Esophagus muscularis mucosa (tissue), 3 donors: Measurements from ENCODE around the gene EPHB1.

ENCODE experiments used
- POLR2A ChIP-seq: fragments of 450-650 bp; IDR thresholded peaks from one replicate; pipeline ENCODE4 v1.6.1; 2017; ENCODE audit warnings: antibody characterized with exemption, moderate library complexity, mild to moderate bottlenecking, low read depth
- TF ChIP-seq, protein P1 (sequence below), 3 experiments: fragments of 200-600 bp in 2 of 3; fragments of 450-650 bp in 1 of 3; sonication (generic) in 2 of 3; IDR thresholded peaks; one replicate each; pipeline ENCODE4 v1.5.1; 2017 to 2019; ENCODE audit warnings: antibody characterized with exemption in 3 of 3, mild to moderate bottlenecking in 2 of 3, moderate library complexity in 1 of 3

DNA sequence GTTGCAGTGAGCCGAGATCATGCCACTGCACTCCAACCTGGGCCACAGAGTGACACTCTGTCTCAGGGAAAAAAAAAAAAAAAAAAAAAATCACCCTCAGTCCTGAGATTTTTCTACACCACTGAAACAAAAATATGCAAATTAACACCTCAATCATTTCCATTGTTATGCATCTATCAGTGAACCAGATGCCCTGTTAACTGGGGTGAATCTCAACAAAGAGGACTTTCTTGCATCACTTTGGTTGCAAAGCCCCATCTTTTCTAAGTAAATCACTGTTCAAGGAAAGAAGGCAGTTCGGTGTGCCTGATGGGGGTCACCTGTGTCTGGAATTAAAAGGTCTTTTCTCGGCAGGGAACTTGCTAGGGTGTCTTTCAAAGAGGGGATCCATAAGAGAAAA is 421.6 kb downstream of the EPHB1 start:
- no peak for TF ChIP-seq POLR2A
- TF ChIP-seq, protein P1, sequence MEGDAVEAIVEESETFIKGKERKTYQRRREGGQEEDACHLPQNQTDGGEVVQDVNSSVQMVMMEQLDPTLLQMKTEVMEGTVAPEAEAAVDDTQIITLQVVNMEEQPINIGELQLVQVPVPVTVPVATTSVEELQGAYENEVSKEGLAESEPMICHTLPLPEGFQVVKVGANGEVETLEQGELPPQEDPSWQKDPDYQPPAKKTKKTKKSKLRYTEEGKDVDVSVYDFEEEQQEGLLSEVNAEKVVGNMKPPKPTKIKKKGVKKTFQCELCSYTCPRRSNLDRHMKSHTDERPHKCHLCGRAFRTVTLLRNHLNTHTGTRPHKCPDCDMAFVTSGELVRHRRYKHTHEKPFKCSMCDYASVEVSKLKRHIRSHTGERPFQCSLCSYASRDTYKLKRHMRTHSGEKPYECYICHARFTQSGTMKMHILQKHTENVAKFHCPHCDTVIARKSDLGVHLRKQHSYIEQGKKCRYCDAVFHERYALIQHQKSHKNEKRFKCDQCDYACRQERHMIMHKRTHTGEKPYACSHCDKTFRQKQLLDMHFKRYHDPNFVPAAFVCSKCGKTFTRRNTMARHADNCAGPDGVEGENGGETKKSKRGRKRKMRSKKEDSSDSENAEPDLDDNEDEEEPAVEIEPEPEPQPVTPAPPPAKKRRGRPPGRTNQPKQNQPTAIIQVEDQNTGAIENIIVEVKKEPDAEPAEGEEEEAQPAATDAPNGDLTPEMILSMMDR (IDR thresholded peaks at IDR 0.05): no peak
